Camera-type eye (tissue), 1 donor: ENCODE results near the gene ADGRF5. TPM values are rescaled to one million over a fixed set of nuclear protein-coding genes. Genes with fewer than 3 reads are reported as not detected.

Experiments
- total RNA-seq: library from RNA; depleted of rRNA; stranded (reverse); fragments of >200 nt; gene quantifications from one replicate; pipeline ENCODE4 v1.2.3, GENCODE V29; 2014

ADGRF5 gene, protein sequence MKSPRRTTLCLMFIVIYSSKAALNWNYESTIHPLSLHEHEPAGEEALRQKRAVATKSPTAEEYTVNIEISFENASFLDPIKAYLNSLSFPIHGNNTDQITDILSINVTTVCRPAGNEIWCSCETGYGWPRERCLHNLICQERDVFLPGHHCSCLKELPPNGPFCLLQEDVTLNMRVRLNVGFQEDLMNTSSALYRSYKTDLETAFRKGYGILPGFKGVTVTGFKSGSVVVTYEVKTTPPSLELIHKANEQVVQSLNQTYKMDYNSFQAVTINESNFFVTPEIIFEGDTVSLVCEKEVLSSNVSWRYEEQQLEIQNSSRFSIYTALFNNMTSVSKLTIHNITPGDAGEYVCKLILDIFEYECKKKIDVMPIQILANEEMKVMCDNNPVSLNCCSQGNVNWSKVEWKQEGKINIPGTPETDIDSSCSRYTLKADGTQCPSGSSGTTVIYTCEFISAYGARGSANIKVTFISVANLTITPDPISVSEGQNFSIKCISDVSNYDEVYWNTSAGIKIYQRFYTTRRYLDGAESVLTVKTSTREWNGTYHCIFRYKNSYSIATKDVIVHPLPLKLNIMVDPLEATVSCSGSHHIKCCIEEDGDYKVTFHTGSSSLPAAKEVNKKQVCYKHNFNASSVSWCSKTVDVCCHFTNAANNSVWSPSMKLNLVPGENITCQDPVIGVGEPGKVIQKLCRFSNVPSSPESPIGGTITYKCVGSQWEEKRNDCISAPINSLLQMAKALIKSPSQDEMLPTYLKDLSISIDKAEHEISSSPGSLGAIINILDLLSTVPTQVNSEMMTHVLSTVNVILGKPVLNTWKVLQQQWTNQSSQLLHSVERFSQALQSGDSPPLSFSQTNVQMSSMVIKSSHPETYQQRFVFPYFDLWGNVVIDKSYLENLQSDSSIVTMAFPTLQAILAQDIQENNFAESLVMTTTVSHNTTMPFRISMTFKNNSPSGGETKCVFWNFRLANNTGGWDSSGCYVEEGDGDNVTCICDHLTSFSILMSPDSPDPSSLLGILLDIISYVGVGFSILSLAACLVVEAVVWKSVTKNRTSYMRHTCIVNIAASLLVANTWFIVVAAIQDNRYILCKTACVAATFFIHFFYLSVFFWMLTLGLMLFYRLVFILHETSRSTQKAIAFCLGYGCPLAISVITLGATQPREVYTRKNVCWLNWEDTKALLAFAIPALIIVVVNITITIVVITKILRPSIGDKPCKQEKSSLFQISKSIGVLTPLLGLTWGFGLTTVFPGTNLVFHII (N-terminal part only)
- total RNA-seq = 28.0 TPM

DNA sequence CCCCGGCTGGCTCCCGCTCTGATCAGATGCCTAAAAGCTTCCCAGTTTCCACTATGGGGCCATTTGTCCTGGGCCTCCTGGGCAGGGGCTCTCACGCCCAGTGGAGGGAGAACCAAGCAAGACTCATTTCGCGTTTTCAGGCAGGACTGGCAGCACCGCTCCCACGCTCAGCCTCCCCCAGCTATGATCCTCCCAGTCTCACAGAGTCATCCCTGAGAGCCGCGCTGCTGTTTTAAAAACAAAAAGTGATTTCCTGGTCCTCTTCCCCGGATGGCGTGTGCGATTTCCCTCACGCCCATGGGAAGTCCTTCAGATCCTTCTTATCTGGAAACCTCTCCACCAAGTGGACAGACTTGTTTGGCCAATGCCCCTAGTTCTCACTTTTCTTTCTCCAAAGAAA lies at the start of gene ADGRF5:
Gene ADGRF5 (minus strand): TSS at position 208 of the 400 bp plus-strand sequence. CDS start 15,176 bp downstream, outside the sequence.

Other genes starting within 250 kb of the ADGRF5 start
- 2.6 TPM for gene TDRD6, start 234.1 kb downstream of the ADGRF5 start, total RNA-seq
- gene PLA2G7, start 186.6 kb downstream of the ADGRF5 start, total RNA-seq = 1.9 TPM
- not detected for gene ANKRD66, start 175.0 kb downstream of the ADGRF5 start, total RNA-seq
- not detected for gene MEP1A, start 128.5 kb downstream of the ADGRF5 start, total RNA-seq
- 3.2 TPM for gene ADGRF1, start 120.4 kb upstream of the ADGRF5 start, total RNA-seq